ENCODE measurements around the gene C10orf90.

DNA sequence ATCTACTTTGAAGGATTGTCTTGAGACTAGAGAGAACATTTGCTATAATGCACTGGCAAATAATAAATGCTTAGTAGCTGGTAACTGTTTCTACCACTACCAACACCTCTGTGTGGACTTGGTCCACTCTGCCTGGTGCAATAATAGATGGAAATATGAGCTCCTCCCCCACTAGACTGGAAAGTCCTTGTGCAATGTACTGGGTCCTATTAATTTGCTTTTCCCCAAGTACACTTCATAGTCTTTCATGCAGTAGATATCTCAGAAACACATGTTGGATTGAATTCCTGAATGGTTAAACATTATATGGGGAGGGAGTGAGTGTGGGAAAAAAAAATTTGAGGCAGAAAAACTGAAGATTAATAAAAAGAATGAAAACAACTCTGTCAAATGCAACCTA is 119.3 kb downstream of the C10orf90 start:
- TF ChIP-seq, protein P1, sequence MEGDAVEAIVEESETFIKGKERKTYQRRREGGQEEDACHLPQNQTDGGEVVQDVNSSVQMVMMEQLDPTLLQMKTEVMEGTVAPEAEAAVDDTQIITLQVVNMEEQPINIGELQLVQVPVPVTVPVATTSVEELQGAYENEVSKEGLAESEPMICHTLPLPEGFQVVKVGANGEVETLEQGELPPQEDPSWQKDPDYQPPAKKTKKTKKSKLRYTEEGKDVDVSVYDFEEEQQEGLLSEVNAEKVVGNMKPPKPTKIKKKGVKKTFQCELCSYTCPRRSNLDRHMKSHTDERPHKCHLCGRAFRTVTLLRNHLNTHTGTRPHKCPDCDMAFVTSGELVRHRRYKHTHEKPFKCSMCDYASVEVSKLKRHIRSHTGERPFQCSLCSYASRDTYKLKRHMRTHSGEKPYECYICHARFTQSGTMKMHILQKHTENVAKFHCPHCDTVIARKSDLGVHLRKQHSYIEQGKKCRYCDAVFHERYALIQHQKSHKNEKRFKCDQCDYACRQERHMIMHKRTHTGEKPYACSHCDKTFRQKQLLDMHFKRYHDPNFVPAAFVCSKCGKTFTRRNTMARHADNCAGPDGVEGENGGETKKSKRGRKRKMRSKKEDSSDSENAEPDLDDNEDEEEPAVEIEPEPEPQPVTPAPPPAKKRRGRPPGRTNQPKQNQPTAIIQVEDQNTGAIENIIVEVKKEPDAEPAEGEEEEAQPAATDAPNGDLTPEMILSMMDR (IDR thresholded peaks at IDR 0.05), result no peak
- TF ChIP-seq EP300 (IDR thresholded peaks at IDR 0.05), result no peak
- no peak for TF ChIP-seq POLR2A (IDR thresholded peaks at IDR 0.05)
- TF ChIP-seq POLR2AphosphoS5 (IDR thresholded peaks at IDR 0.05), result no peak

Data from suprapubic skin (tissue), 4 donors.